ENCODE measurements around the gene BOC.

Gene BOC

DNA sequence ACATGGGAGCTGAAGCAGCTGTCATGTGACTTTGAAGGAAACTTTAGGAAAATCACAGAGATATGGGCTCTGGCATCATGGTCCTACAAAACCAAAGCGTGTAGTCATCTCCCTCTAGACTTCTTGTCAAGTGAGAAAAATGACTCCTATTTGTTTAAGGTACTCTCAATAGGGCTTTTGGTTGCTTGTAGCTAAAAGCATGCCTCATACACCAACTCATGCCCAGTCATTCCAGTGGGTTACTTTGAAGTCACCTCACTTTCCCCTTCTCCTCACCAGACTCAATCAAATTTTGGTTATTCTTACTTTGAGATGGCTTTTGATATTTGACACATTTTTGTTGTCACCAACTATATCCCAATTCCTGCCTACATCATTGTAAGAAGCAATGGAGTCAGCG, 81.6 kb downstream of the BOC start:
- no peak for DNase-seq

DNA sequence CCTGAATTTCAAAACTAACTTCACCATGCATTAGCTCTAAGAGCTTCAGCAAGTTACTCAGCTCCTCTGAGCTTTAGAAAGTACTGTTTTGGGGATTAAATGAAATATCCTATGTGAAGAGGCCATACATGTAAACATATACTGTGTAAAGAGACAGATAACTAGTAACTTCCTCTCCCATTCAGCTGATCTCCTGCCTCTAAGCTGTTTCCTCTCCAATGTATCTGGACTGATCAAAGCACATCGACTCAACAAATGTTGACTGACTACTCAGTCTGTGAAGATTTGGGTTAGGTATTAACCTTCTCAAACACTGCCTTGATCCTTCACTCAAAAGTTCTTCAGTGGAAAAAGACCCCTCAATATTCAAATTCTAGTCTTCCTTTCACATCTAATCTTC, 82.0 kb downstream of the BOC start:
- DNase-seq, result no peak

GRCh38 chr3:113295463-113295862, 84.1 kb downstream of the BOC start:
- no peak for DNase-seq

DNA sequence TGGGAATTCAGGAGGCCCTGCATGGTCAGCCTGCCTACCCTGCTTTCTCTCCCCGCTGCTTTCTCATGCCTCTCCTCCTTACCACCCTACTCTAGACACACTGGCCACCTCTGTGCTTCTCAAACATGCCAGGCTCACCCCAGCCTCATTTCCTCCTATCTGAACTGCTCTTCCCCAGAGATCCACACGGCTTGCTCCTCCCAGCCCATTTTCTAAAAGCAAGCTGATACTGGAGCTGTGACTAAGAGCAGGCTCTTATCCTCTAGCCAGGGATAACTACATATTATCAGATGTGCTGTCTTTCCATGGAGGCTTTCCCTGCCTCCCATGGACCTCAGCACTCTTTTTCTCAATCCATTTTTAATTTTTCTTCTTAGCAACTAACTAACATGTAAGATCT, 85.9 kb downstream of the BOC start:
- no peak for DNase-seq

DNA sequence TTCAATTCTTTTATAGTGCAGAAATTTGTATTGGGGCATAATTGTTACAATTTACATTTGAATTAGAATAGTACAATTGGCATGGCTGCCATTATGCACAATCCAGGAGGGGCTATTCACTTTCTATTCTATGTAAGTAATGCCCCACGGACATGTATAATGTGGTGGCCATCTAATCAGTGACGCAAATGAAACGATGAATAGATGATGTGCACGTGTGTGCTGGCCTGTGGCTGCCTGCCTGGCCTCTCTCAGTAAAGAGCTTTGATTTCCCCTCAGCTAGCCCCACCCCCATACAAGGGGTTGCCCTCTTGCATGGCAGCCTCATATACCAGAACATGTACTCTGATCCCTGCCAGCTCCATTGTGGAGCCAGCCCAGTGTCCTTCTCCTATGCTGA, 86.5 kb downstream of the BOC start:
- no peak for DNase-seq

DNA sequence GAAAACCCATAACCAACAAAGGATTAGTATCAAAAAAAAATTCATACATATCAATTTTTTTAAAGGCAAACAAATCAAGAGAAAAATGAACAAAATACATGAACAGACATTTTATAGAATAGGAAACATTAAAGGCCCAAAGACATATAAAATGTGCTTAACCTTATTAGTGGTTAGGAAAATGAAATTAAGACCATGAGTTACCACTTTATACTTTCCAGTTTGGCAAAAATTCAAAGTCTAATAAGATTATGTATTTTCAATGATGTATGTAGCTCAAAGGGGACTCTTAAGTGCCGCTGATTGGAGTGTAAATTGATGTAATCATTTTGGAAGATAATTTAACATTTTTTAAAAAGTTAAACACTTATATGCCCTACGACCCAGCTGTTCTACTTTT, 89.2 kb downstream of the BOC start:
- DNase-seq, result no peak

- DNase-seq, result no peak
Measured at GRCh38 chr3:113304102-113304501, 92.7 kb downstream of the BOC start.

DNA sequence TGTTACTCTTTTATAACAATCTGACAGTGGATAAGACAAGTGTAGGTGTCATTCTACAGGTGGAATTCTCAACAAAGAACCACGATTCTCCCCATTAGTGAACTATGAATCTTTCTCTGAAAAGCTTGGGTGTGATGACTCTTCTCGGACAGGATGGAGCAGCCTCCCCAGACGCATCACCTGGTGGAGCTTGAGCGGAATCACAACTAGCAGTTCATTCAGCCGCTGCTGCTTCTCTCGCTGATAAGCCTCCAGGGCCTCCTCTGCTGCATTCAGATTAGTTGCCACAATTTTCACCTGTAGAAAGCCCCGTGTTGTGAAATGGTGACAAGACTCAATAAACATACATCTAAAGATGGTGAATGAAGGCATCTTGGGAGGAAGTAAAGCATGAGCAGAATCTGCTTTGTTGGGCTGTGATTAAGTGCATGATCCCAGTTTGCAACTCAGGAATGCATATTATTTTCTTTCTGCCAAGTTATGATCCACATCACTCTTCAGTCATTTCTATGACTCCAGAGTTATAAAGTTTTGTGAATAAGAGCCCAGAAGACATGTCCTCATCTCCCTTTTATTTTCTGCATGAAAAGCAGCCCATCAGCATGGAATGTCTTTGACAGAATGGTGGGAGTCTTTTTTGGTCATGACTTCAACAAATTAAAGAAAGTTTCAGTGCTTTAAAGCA, 93.6 kb downstream of the BOC start:
- DNase-seq, result no peak

DNA sequence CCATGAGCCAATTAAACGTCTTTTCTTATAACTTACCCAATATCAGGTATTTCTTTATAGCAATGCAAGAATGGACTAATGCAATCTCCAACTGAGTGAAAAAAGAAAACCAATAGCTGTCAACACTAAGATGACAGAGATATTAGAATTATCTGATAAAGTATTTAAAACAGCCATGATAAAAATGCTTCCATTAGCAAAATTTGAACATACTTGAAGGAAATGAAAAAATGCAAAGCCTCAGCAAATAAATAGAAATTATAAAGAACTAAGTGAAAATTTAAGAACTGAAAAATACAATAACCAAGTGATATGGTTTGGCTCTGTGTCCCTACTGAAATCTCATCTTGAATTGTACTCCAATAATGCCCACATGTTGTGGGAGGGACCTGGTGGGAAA, 99.6 kb downstream of the BOC start:
- no peak for DNase-seq

GRCh38 chr3:113312416-113312815, 101.1 kb downstream of the BOC start:
- DNase-seq, result no peak

GRCh38 chr3:113314923-113315322, 103.6 kb downstream of the BOC start:
- no peak for DNase-seq

- DNase-seq, result no peak
Measured at GRCh38 chr3:113329757-113330156, 118.4 kb downstream of the BOC start.

- no peak for DNase-seq
Measured at GRCh38 chr3:113330742-113331141, 119.4 kb downstream of the BOC start.

GRCh38 chr3:113331187-113331586, 119.8 kb downstream of the BOC start:
- no peak for DNase-seq

Measured in CD4-positive, alpha-beta T cell treated with Interferon alpha-2 for 1 hour (primary cell).